Measurements from ENCODE around the gene USP4. TPM values are rescaled to one million over a fixed set of nuclear protein-coding genes. Genes with fewer than 3 reads are reported as not detected.

The USP4 gene
- total and polyA plus RNA-seq, 2 donors (not counting 1 experiment from before 2014, with no cell fraction given): 60.3 to 116 TPM

DNA sequence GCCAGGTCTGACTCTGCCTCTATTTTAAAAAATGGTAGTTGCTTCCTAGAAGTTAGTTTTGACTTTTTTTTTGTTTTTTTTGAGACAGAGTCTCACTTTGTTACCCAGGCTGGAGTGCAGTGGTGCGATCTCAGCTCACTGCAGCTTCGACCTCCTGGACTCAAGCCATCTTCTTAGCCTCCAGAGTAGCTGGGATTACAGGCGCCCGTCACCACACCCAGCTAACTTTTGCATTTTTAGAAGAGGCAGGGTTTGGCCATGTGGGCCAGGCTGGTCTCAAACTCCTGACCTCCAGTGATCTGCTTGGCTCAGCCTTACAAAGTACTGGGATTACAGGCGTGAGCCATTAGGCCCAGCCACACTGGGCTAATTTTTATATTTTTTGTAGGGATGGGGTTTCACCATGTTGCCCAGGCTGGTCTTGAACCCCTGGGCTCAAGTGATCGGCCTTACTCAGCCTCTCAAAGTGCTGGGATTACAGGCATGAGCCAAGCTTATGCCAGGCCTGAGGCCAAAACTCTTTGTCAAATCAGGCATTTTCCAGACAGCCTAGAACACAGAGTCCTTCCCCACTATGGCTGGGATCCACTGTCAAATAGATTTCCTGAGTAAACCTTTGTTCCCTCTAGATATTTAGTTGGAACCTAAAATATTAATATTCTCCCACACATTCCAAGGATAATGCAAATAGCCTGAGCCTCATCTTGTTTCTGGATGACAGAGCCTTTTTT lies 76.5 kb downstream of the USP4 start:
- POLR2A ChIA-PET: no interaction called here
- Histone ChIP-seq H3K9me3 (ENCODE audit: control extremely low read depth in 1 of 3, control insufficient read depth in 2 of 3, insufficient read depth in 1 of 3, low read length in 2 of 3) (no peaks in the 10 kb centered on the region), H3K9ac (ENCODE audit: low read length) (no peak overlapping the region), H3K4me1 (ENCODE audit: control insufficient read depth in 2 of 2, insufficient read depth in 2 of 2, low read length in 2 of 2) (no peaks in the 10 kb centered on the region), H2AFZ (ENCODE audit: insufficient read depth, low read depth, low read length, poor library complexity, severe bottlenecking) (no peak overlapping the region), H3K36me3 (replicated peaks in 1 of 2; ENCODE audit: control extremely low read depth in 1 of 2, control insufficient read depth in 1 of 2, extremely low read depth in 1 of 2, insufficient read depth in 2 of 2, low read length in 1 of 2) (no peaks in the 10 kb centered on the region), H3K4me2 (replicated peaks; ENCODE audit: low read depth, low read length, poor library complexity, severe bottlenecking) (no peak overlapping the region), H3K27me3 (replicated peaks in 1 of 4; ENCODE audit: control extremely low read depth in 1 of 4, control insufficient read depth in 3 of 4, insufficient read depth in 4 of 4, low read length in 3 of 4) (no peaks in the 10 kb centered on the region), H3K79me2 (ENCODE audit: control insufficient read depth, insufficient read depth, low read length) (no peaks in the 10 kb centered on the region), H3K4me3 (ENCODE audit: control extremely low read depth in 1 of 5, extremely low read depth in 1 of 5, insufficient read depth in 1 of 5, low read depth in 2 of 5, low read length in 4 of 5) (no peak overlapping the region), H3K27ac (ENCODE audit: low read length in 2 of 2) (no peak overlapping the region), H4K20me1 (ENCODE audit: control insufficient read depth, insufficient read depth, low read length, poor library complexity, severe bottlenecking) (no peaks in the 10 kb centered on the region)
- H3K9me3 Mint-ChIP-seq (ENCODE audit: insufficient read depth): no peaks in the 10 kb centered on the region
- no peak for TF ChIP-seq EZH2 (IDR thresholded peaks at IDR 0.05; ENCODE audit: borderline replicate concordance, insufficient read depth, low read depth, low read length, poor library complexity, severe bottlenecking)
- TF ChIP-seq, protein P1, sequence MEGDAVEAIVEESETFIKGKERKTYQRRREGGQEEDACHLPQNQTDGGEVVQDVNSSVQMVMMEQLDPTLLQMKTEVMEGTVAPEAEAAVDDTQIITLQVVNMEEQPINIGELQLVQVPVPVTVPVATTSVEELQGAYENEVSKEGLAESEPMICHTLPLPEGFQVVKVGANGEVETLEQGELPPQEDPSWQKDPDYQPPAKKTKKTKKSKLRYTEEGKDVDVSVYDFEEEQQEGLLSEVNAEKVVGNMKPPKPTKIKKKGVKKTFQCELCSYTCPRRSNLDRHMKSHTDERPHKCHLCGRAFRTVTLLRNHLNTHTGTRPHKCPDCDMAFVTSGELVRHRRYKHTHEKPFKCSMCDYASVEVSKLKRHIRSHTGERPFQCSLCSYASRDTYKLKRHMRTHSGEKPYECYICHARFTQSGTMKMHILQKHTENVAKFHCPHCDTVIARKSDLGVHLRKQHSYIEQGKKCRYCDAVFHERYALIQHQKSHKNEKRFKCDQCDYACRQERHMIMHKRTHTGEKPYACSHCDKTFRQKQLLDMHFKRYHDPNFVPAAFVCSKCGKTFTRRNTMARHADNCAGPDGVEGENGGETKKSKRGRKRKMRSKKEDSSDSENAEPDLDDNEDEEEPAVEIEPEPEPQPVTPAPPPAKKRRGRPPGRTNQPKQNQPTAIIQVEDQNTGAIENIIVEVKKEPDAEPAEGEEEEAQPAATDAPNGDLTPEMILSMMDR (IDR thresholded peaks at IDR 0.05): no peak
- H3K27ac Mint-ChIP-seq: no peak overlapping the region
- H3K4me3 Mint-ChIP-seq: no peak overlapping the region
- CTCF ChIA-PET: interaction anchor here (0.6 kb wide), 2 partner anchors 12 to 19 kb away, joined by 3 to 5 read pairs; no protein-coding TSS in a partner anchor
- H3K4me1 Mint-ChIP-seq: no peaks in the 10 kb centered on the region
- intact Hi-C loops (cut with micrococcal nuclease): no loop called here
- ATAC-seq (ENCODE audit: low read depth) (no peak), DNase-seq (no peak)
- H3K27me3 Mint-ChIP-seq: no peaks in the 10 kb centered on the region
- WGBS (ENCODE audit: insufficient coverage): 97% methylated on average over 5 of the region's 6 CpGs

DNA sequence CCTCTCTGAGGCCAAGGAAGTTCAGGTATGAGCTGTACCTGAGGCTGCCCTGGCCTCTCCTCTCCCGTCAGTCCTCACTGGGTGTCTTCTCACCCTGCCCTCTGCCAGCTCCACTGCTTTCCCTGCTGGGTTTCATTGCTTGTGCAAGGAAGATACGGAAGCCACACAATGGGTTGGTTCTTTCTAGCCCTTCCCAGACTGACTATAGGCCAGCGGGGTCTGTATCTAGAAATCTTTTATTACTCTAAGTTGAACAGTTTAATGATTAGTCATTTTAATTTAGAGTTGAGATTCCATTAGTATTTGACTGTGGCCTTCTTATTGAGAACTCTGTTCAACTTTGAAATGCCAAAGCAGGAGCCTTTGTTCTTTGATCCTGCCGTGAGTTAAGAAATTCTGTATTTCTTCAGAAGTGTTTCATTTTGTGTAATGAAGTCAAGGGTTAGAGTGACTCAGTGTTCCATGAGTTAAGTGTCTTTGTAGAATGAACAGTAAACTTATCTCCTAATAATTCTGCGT lies 79.0 kb downstream of the USP4 start:
- Histone ChIP-seq H3K4me2 (replicated peaks; ENCODE audit: low read depth, low read length, poor library complexity, severe bottlenecking) (no peak overlapping the region), H3K4me3 (ENCODE audit: control extremely low read depth in 1 of 5, extremely low read depth in 1 of 5, insufficient read depth in 1 of 5, low read depth in 2 of 5, low read length in 4 of 5) (no peak overlapping the region), H3K36me3 (replicated peaks in 1 of 2; ENCODE audit: control extremely low read depth in 1 of 2, control insufficient read depth in 1 of 2, extremely low read depth in 1 of 2, insufficient read depth in 2 of 2, low read length in 1 of 2) (no peaks in the 10 kb centered on the region), H4K20me1 (ENCODE audit: control insufficient read depth, insufficient read depth, low read length, poor library complexity, severe bottlenecking) (no peaks in the 10 kb centered on the region), H3K9me3 (ENCODE audit: control extremely low read depth in 1 of 3, control insufficient read depth in 2 of 3, insufficient read depth in 1 of 3, low read length in 2 of 3) (no peaks in the 10 kb centered on the region), H3K27me3 (replicated peaks in 1 of 4; ENCODE audit: control extremely low read depth in 1 of 4, control insufficient read depth in 3 of 4, insufficient read depth in 4 of 4, low read length in 3 of 4) (no peaks in the 10 kb centered on the region), H2AFZ (ENCODE audit: insufficient read depth, low read depth, low read length, poor library complexity, severe bottlenecking) (no peak overlapping the region), H3K79me2 (ENCODE audit: control insufficient read depth, insufficient read depth, low read length) (no peaks in the 10 kb centered on the region), H3K4me1 (ENCODE audit: control insufficient read depth in 2 of 2, insufficient read depth in 2 of 2, low read length in 2 of 2) (no peaks in the 10 kb centered on the region), H3K9ac (ENCODE audit: low read length) (no peak overlapping the region), H3K27ac (ENCODE audit: low read length in 2 of 2) (no peak overlapping the region)
- WGBS (ENCODE audit: insufficient coverage): 75% methylated on average over 1 of the region's 5 CpGs
- intact Hi-C loops (cut with micrococcal nuclease): no loop called here
- Mint-ChIP-seq H3K9me3 (ENCODE audit: insufficient read depth) (no peaks in the 10 kb centered on the region), H3K4me1 (no peaks in the 10 kb centered on the region), H3K27ac (no peak overlapping the region), H3K4me3 (no peak overlapping the region), H3K27me3 (no peaks in the 10 kb centered on the region)
- ChIA-PET POLR2A (no interaction called here), CTCF (no interaction called here)
- no peak for DNase-seq
- TF ChIP-seq, protein P1 (IDR thresholded peaks at IDR 0.05): no peak
- TF ChIP-seq EZH2 (IDR thresholded peaks at IDR 0.05; ENCODE audit: borderline replicate concordance, insufficient read depth, low read depth, low read length, poor library complexity, severe bottlenecking): no peak
- ATAC-seq (ENCODE audit: low read depth): no peak
